ENCODE data around the gene FLNB. TPM values are rescaled to one million over a fixed set of nuclear protein-coding genes. Genes with fewer than 3 reads are reported as not detected.

Gene FLNB
- total RNA-seq, 1 experiment from 2014 or later: 83.4 TPM

GRCh38 chr3:58025837-58026569 lies 17.8 kb downstream of the FLNB start:
- DNase-seq: no peak
- Histone ChIP-seq H2BK5ac (ENCODE audit: insufficient read length, low read length) (peak overlapping the region; percentile 44), H3K23me2 (ENCODE audit: insufficient read length, low read depth, low read length, poor library complexity, severe bottlenecking) (no peaks in the 10 kb centered on the region), H2AK5ac (ENCODE audit: insufficient read length, low read length) (no peak overlapping the region), H3K14ac (ENCODE audit: insufficient read depth, low read length) (peak overlapping the region; percentile 16; the same call in 1 of the 2 replicates), H3K27ac (ENCODE audit: insufficient read length, low read depth, low read length) (no peak overlapping the region), H2BK20ac (ENCODE audit: low read depth, low read length, poor library complexity, severe bottlenecking) (no peak overlapping the region), H3K23ac (ENCODE audit: insufficient read length, low read depth, low read length) (no peak overlapping the region), H3K18ac (ENCODE audit: insufficient read length, low read depth, low read length) (peak overlapping the region; percentile 3), H3K79me2 (ENCODE audit: insufficient read depth, low read length) (peaks cover 24% of the 10 kb centered on the region; the same call in 1 of the 2 replicates), H3T11ph (ENCODE audit: low read length) (no peak overlapping the region), H4K5ac (ENCODE audit: insufficient read length, low read depth, low read length) (no peak overlapping the region), H2BK120ac (ENCODE audit: low read depth, low read length, poor library complexity, severe bottlenecking) (no peak overlapping the region), H2BK12ac (ENCODE audit: insufficient read length, low read depth, low read length) (no peak overlapping the region), H3K9ac (ENCODE audit: extremely low read depth, insufficient read length, low read length) (no peak overlapping the region), H4K20me1 (ENCODE audit: control insufficient read depth, insufficient read depth, insufficient read length) (no peaks in the 10 kb centered on the region), H4K8ac (replicated peaks; ENCODE audit: insufficient read length, low read depth, low read length) (no peak overlapping the region), H3K27me3 (ENCODE audit: insufficient read depth, low read length) (no peaks in the 10 kb centered on the region), H2AFZ (ENCODE audit: low read length) (no peak overlapping the region), H2BK15ac (ENCODE audit: low read depth, low read length) (no peak overlapping the region), H3K4ac (ENCODE audit: low read depth, low read length) (no peak overlapping the region), H3K4me2 (ENCODE audit: insufficient read depth, insufficient read length, low read length) (no peak overlapping the region), H3K56ac (ENCODE audit: insufficient read length, low read depth, low read length) (no peak overlapping the region), H3K79me1 (ENCODE audit: insufficient read depth, low read depth, low read length, poor library complexity, severe bottlenecking) (peaks cover 9% of the 10 kb centered on the region), H4K91ac (ENCODE audit: insufficient read length, low read depth, low read length) (peak overlapping the region; percentile 88), H3K4me1 (ENCODE audit: insufficient read depth, low read length) (peaks cover 36% of the 10 kb centered on the region; the same call in 1 of the 2 replicates), H3K9me3 (ENCODE audit: control insufficient read depth, low read depth, low read length) (no peaks in the 10 kb centered on the region)
- peak overlapping the region; percentile 81 to 94 (median 88) for H3K27ac Mint-ChIP-seq
- H3K4me1 Mint-ChIP-seq: peaks cover 60 to 67% of the 10 kb centered on the region in 2 experiments
- WGBS (ENCODE audit: extremely low coverage, insufficient read length, low lambda C conversion rate): no CpG with 5 or more reads among the region's 12 CpGs
- TF ChIP-seq, protein P1, sequence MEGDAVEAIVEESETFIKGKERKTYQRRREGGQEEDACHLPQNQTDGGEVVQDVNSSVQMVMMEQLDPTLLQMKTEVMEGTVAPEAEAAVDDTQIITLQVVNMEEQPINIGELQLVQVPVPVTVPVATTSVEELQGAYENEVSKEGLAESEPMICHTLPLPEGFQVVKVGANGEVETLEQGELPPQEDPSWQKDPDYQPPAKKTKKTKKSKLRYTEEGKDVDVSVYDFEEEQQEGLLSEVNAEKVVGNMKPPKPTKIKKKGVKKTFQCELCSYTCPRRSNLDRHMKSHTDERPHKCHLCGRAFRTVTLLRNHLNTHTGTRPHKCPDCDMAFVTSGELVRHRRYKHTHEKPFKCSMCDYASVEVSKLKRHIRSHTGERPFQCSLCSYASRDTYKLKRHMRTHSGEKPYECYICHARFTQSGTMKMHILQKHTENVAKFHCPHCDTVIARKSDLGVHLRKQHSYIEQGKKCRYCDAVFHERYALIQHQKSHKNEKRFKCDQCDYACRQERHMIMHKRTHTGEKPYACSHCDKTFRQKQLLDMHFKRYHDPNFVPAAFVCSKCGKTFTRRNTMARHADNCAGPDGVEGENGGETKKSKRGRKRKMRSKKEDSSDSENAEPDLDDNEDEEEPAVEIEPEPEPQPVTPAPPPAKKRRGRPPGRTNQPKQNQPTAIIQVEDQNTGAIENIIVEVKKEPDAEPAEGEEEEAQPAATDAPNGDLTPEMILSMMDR (conservative IDR thresholded peaks at IDR 0.05): no peak
- H3K9me3 Mint-ChIP-seq: no peaks in the 10 kb centered on the region; a peak in 1 of 5 replicates
- H3K4me3 Mint-ChIP-seq: no peak overlapping the region; a peak in 1 of 5 replicates
- peaks cover 0 to 2% (median 0%) of the 10 kb centered on the region in 3 experiments; a peak in 2 of 7 replicates for H3K36me3 Mint-ChIP-seq (ENCODE audit: insufficient read depth in 1 of 3, low read depth in 3 of 3)
- no peaks in the 10 kb centered on the region for H3K27me3 Mint-ChIP-seq (ENCODE audit: low read depth)

Measured in H9 (cell line).